ENCODE measurements around the gene ASZ1. TPM values are rescaled to one million over a fixed set of nuclear protein-coding genes. Genes with fewer than 3 reads are reported as not detected.
"Not testable (repeated sequence)": the region's sequence is repeated elsewhere in the genome, so short reads cannot be mapped to it uniquely, and the experiment has no call there.

The ASZ1 gene
- total RNA-seq, 2 donors from 2014 or later, result not detected

DNA sequence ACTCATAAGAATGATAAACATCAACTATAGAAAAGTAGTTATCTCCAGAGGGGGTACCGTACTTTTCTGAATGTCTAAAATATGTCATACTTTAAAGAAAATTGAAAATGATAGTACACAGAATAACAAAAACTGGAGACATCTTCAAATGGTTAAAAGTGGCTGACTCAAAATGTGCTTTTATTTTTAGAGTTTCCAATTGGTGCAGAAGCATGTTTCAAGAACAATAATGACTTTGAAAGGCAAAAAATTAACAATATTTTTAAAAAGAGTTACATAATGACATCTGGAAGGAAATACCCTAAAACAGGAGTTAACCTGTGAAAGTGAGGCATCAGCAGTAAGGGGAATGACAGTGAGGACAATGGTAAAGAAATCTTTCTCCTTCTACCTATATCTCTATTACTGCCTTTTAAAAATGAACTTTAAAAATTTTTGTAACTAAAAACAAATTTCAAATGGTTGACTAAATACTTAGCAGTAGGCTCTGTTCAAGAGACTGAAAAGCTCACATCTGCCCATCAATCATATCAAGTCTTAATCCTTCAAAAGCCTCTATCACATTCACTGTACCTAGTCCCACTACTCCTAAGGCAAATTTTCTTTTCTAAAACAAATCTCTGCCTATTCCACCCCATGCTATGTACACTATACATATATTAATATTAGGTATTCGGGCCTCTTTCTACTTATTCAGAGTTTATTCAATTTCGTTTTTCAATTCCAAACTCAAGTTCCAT is 3.0 kb downstream of the ASZ1 start:
- no peak for ATAC-seq
- H3K27ac ChIP-seq, result no peak overlapping the region
- no peak for DNase-seq
- no peaks in the 10 kb centered on the region for H3K36me3 ChIP-seq (replicated peaks in 1 of 2; ENCODE audit: insufficient read depth in 1 of 2, low read depth in 2 of 2)
- H3K4me1 ChIP-seq, result no peaks in the 10 kb centered on the region
- TF ChIP-seq POLR2A (IDR thresholded peaks at IDR 0.05), result no peak
- TF ChIP-seq, protein P1, sequence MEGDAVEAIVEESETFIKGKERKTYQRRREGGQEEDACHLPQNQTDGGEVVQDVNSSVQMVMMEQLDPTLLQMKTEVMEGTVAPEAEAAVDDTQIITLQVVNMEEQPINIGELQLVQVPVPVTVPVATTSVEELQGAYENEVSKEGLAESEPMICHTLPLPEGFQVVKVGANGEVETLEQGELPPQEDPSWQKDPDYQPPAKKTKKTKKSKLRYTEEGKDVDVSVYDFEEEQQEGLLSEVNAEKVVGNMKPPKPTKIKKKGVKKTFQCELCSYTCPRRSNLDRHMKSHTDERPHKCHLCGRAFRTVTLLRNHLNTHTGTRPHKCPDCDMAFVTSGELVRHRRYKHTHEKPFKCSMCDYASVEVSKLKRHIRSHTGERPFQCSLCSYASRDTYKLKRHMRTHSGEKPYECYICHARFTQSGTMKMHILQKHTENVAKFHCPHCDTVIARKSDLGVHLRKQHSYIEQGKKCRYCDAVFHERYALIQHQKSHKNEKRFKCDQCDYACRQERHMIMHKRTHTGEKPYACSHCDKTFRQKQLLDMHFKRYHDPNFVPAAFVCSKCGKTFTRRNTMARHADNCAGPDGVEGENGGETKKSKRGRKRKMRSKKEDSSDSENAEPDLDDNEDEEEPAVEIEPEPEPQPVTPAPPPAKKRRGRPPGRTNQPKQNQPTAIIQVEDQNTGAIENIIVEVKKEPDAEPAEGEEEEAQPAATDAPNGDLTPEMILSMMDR (IDR thresholded peaks at IDR 0.05), result no peak
- H3K27me3 ChIP-seq, result no peaks in the 10 kb centered on the region
- intact Hi-C loops (cut with DNase I), result no loop called here
- H3K9me3 ChIP-seq, result no peaks in the 10 kb centered on the region
- H3K4me3 ChIP-seq, result no peak overlapping the region
- 46 to 72% methylated on average over 3 of the region's 3 CpGs for WGBS, 2 donors

DNA sequence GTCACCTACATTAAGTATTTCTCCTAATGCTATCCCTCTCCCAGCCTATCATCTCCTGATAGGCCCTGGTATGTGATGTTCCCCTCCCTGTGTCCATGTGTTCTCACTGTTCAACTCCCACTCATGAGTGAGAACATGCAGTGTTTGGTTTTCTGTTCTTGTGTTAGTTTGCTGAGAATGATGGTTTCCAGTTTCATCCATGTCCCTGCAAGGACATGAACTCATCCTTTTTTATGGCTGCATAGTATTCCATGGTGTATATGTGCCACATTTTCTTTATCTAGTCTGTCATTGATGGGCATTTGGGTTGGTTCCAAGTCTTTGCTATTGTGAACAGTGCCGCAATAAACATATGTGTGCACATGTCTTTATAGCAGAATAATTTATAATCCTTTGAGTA is 12.7 kb downstream of the ASZ1 start:
- intact Hi-C loops (cut with DNase I); H3K27ac ChIP-seq; H3K36me3 ChIP-seq (replicated peaks in 1 of 2; ENCODE audit: insufficient read depth in 1 of 2, low read depth in 2 of 2); H3K27me3 ChIP-seq; H3K4me3 ChIP-seq; DNase-seq; ATAC-seq; H3K4me1 ChIP-seq; H3K9me3 ChIP-seq: not testable (repeated sequence)
- WGBS, 2 donors, result 94% methylated on average over 1 of the region's 1 CpG

DNA sequence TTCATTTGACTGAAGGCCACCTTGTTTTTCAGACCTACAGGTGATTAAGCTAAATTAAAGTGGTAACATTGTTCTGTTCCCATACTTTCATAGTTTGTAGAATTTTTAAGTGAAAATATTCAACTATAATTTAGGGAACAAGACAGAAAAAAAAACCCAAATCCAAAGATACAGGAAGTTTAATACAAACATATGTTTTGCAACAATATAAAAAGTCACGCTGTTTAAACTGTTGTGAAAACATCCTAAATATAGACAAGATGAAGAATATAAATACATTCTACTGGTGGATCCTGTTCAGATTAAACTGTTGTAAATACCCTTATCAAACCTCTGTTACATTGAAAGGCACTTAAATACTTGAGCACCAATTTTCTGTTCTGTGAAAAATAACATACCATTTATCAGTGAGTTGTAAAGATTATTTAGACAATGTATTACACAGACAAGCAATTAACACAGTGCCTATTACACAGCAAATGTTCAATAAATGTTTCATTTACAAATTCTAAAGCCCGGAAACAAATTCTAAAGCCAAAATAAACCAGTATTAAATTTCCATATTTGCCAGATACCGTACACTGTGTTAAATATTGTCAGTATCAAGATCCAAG is 14.2 kb downstream of the ASZ1 start:
- DNase-seq (no peak), ATAC-seq (no peak)
- no peaks in the 10 kb centered on the region for H3K36me3 ChIP-seq (replicated peaks in 1 of 2; ENCODE audit: insufficient read depth in 1 of 2, low read depth in 2 of 2)
- no peaks in the 10 kb centered on the region for H3K9me3 ChIP-seq
- no peaks in the 10 kb centered on the region for H3K27me3 ChIP-seq
- intact Hi-C loops (cut with DNase I), result no loop called here
- peaks cover 3% of the 10 kb centered on the region for H3K4me1 ChIP-seq
- H3K27ac ChIP-seq, result peak overlapping the region in 1 of 4 donors; percentile 55
- H3K4me3 ChIP-seq, result no peak overlapping the region
- WGBS, 2 donors, result 30 to 38% methylated on average over 3 of the region's 3 CpGs
- TF ChIP-seq POLR2A (IDR thresholded peaks at IDR 0.05), result no peak
- TF ChIP-seq, protein P1 (IDR thresholded peaks at IDR 0.05), result no peak

DNA sequence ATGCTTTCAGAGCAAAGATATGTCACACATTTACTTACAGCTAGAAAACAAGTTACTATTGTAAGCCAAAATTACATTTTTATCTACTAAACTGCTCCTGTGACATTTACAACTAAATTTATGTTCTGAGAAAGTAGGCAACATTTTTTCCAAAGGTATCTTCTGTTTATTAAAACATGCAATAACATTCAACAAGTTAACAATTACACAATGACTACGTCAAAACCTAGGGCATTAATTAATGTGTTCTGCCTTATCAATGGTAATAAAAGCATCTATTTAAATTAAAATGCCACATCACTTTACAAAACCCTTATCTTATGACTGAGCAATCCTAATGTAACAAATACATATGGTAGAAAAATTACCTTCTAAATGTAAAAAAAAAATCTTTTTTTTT is 14.9 kb downstream of the ASZ1 start:
- 23 to 33% methylated on average over 1 of the region's 1 CpG for WGBS, 2 donors
- H3K4me1 ChIP-seq, result peaks cover 3% of the 10 kb centered on the region
- H3K36me3 ChIP-seq (replicated peaks in 1 of 2; ENCODE audit: insufficient read depth in 1 of 2, low read depth in 2 of 2), result no peaks in the 10 kb centered on the region
- DNase-seq (no peak), ATAC-seq (no peak)
- H3K27me3 ChIP-seq, result no peaks in the 10 kb centered on the region
- TF ChIP-seq POLR2A (IDR thresholded peaks at IDR 0.05), result no peak
- TF ChIP-seq, protein P1 (IDR thresholded peaks at IDR 0.05), result no peak
- intact Hi-C loops (cut with DNase I), result no loop called here
- H3K4me3 ChIP-seq, result no peak overlapping the region
- peak overlapping the region in 1 of 4 donors; percentile 55 for H3K27ac ChIP-seq
- H3K9me3 ChIP-seq, result no peaks in the 10 kb centered on the region

DNA sequence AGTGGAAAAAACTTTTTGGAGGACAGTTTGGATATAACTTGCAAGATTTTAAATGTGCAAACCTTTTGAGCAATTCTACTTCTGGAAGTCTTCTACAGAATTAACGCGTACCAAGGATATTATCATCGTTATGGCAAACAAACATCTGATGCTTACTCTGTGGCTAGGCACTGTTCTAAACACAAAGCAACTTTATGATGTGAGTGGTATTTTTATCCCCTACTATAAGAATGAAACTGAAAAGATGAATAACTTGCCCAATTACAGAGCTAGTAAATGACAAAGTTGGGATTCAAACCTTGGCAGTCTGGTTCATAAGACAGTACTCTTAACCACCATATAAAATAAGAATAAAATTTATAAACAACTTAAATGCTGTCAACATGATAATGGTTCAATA is 15.8 kb downstream of the ASZ1 start:
- Histone ChIP-seq H3K4me3 (no peak overlapping the region), H3K4me1 (peaks cover 3% of the 10 kb centered on the region), H3K36me3 (replicated peaks in 1 of 2; ENCODE audit: insufficient read depth in 1 of 2, low read depth in 2 of 2) (no peaks in the 10 kb centered on the region), H3K27me3 (no peaks in the 10 kb centered on the region), H3K27ac (peak overlapping the region in 2 of 4 donors; percentile 17 to 55), H3K9me3 (no peaks in the 10 kb centered on the region)
- intact Hi-C loops (cut with DNase I), result no loop called here
- TF ChIP-seq, protein P1 (IDR thresholded peaks at IDR 0.05), result no peak
- no peak for TF ChIP-seq POLR2A (IDR thresholded peaks at IDR 0.05)
- ATAC-seq (no peak), DNase-seq (no peak)
- WGBS, 2 donors, result 74 to 81% methylated on average over 3 of the region's 3 CpGs
